ENCODE data around the gene MRM2.

GRCh38 chr7:2257046-2257551 lies 15.1 kb upstream of the MRM2 start:
- TF ChIP-seq, protein P1, sequence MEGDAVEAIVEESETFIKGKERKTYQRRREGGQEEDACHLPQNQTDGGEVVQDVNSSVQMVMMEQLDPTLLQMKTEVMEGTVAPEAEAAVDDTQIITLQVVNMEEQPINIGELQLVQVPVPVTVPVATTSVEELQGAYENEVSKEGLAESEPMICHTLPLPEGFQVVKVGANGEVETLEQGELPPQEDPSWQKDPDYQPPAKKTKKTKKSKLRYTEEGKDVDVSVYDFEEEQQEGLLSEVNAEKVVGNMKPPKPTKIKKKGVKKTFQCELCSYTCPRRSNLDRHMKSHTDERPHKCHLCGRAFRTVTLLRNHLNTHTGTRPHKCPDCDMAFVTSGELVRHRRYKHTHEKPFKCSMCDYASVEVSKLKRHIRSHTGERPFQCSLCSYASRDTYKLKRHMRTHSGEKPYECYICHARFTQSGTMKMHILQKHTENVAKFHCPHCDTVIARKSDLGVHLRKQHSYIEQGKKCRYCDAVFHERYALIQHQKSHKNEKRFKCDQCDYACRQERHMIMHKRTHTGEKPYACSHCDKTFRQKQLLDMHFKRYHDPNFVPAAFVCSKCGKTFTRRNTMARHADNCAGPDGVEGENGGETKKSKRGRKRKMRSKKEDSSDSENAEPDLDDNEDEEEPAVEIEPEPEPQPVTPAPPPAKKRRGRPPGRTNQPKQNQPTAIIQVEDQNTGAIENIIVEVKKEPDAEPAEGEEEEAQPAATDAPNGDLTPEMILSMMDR (IDR thresholded peaks at IDR 0.05): no peak
- no peak for TF ChIP-seq EP300 (IDR thresholded peaks at IDR 0.05)

Data from tibial nerve (tissue), 4 donors.